Daoy (cell line): ENCODE measurements around the gene PHPT1. TPM values are rescaled to one million over a fixed set of nuclear protein-coding genes. Genes with fewer than 3 reads are reported as not detected.
A peak's percentile ranks its signal among the peaks of the same experiment; 100 is the strongest.
"Not testable (repeated sequence)": the region's sequence is repeated elsewhere in the genome, so short reads cannot be mapped to it uniquely, and the experiment has no call there.

Experiments
- DNase-seq: peaks from one replicate; pipeline ENCODE4 v3.0.0-alpha.2; 2015; ENCODE audit warnings: low read depth
- total RNA-seq: library from RNA; depleted of rRNA; stranded (reverse); fragments of >200 nt; shearing (Covaris generic); gene quantifications from 2 replicates; pipeline ENCODE4 v1.2.3, GENCODE V29; 2014; rRNA removed

Gene PHPT1
- total RNA-seq, 1 experiment from 2014 or later: 92.7 TPM

- not testable (repeated sequence) for DNase-seq
These were observed 34.5 kb downstream of the PHPT1 start for GRCh38 chr9:136883670-136884069.

GRCh38 chr9:136885950-136886578 lies 36.9 kb downstream of the PHPT1 start, which contains the start of gene TRAF2:
Gene TRAF2 (plus strand): TSS chr9:136886516. CDS start chr9:136898741, 12,225 bp downstream.
- DNase-seq: peak; percentile 100

GRCh38 chr9:136886610-136887597 lies 37.7 kb downstream of the PHPT1 start:
- peak; percentile 51 for DNase-seq

GRCh38 chr9:136888454-136888853 lies 39.2 kb downstream of the PHPT1 start:
- DNase-seq: no peak

GRCh38 chr9:136889858-136890257 lies 40.6 kb downstream of the PHPT1 start:
- DNase-seq: no peak

- DNase-seq: no peak
These were observed 41.5 kb downstream of the PHPT1 start for GRCh38 chr9:136890661-136891060.

- no peak for DNase-seq
These were observed 46.8 kb downstream of the PHPT1 start for GRCh38 chr9:136896027-136896426.

- DNase-seq: no peak
These were observed 49.4 kb downstream of the PHPT1 start for GRCh38 chr9:136898483-136899100.

GRCh38 chr9:136899196-136899595 lies 50.0 kb downstream of the PHPT1 start:
- no peak for DNase-seq

- DNase-seq: no peak
These were observed 51.3 kb downstream of the PHPT1 start for GRCh38 chr9:136900556-136900955.

Other genes with a start within 250 kb of the PHPT1 start
- gene EGFL7, start 186.5 kb upstream of the PHPT1 start, total RNA-seq: 53.7 and 56.2 TPM in 2 replicates
- 46.5 and 51.3 TPM in 2 replicates for gene AGPAT2, start 162.0 kb upstream of the PHPT1 start, total RNA-seq
- 6.6 and 6.8 TPM in 2 replicates for gene DIPK1B, start 136.8 kb upstream of the PHPT1 start, total RNA-seq
- not detected in 2 replicates for gene LCN10, start 106.5 kb upstream of the PHPT1 start, total RNA-seq
- gene LCN6, start 100.9 kb upstream of the PHPT1 start, total RNA-seq: not detected in 2 replicates
- gene LCN8, start 91.2 kb upstream of the PHPT1 start, total RNA-seq: not detected in 2 replicates
- not detected in 2 replicates for gene LCN15, start 84.9 kb upstream of the PHPT1 start, total RNA-seq
- 46.9 and 61.6 TPM in 2 replicates for gene TMEM141, start 58.1 kb upstream of the PHPT1 start, total RNA-seq
- 0.23 TPM in 1 of 2 replicates, not detected in the other for gene CCDC183, start 53.1 kb upstream of the PHPT1 start, total RNA-seq
- 64.7 and 69.4 TPM in 2 replicates for gene RABL6, start 41.5 kb upstream of the PHPT1 start, total RNA-seq
- 0.18 and 0.74 TPM in 2 replicates for gene AJM1, start 6.9 kb upstream of the PHPT1 start, total RNA-seq
- gene MAMDC4, start 2.9 kb downstream of the PHPT1 start, total RNA-seq: 2.1 and 6.1 TPM in 2 replicates
- gene EDF1, start 16.9 kb downstream of the PHPT1 start, total RNA-seq: 379 and 424 TPM in 2 replicates
- gene TRAF2, start 37.1 kb downstream of the PHPT1 start, total RNA-seq: 25.4 and 34.6 TPM in 2 replicates
- 98.8 and 99.2 TPM in 2 replicates for gene FBXW5, start 95.3 kb downstream of the PHPT1 start, total RNA-seq
- 1.2 TPM in 1 of 2 replicates, not detected in the other for gene C8G, start 95.8 kb downstream of the PHPT1 start, total RNA-seq
- not detected in 2 replicates for gene LCN12, start 102.9 kb downstream of the PHPT1 start, total RNA-seq
- gene PTGDS, start 128.1 kb downstream of the PHPT1 start, total RNA-seq: not detected in 2 replicates
- gene LCNL1, start 133.6 kb downstream of the PHPT1 start, total RNA-seq: not detected in 2 replicates
- gene PAXX, start 143.0 kb downstream of the PHPT1 start, total RNA-seq: 60.5 and 66.9 TPM in 2 replicates
- 0.18 and 3.9 TPM in 2 replicates for gene CLIC3, start 147.2 kb downstream of the PHPT1 start, total RNA-seq
- 1.2 and 2.2 TPM in 2 replicates for gene ABCA2, start 178.8 kb downstream of the PHPT1 start, total RNA-seq
- not detected in 2 replicates for gene FUT7, start 182.7 kb downstream of the PHPT1 start, total RNA-seq
- 15.9 and 17.4 TPM in 2 replicates for gene NPDC1, start 196.8 kb downstream of the PHPT1 start, total RNA-seq
- gene ENTPD2, start 204.7 kb downstream of the PHPT1 start, total RNA-seq: not detected in 2 replicates
- 69.8 and 86.6 TPM in 2 replicates for gene SAPCD2, start 221.1 kb downstream of the PHPT1 start, total RNA-seq
- gene UAP1L1, start 228.1 kb downstream of the PHPT1 start, total RNA-seq: 6.1 and 12.4 TPM in 2 replicates
- gene MAN1B1, start 237.6 kb downstream of the PHPT1 start, total RNA-seq: 57.5 and 61.9 TPM in 2 replicates